T-helper 1 cell treated with Interleukin-12 subunit alpha and Interleukin-12 subunit beta and Interleukin-4 antibody, amounts not matched to agents 30 μg/mL and 1 μg/mL, for 36 hours (primary cell): ENCODE data around the gene ATAD3C.
"Not testable (repeated sequence)": the region's sequence is repeated elsewhere in the genome, so short reads cannot be mapped to it uniquely, and the experiment has no call there.

Experiments
- H3K27ac Mint-ChIP-seq: one replicate; pipeline ENCODE4 v1.8.0; 2021; ENCODE audit warnings: mild to moderate bottlenecking, mixed read lengths
- H3K27me3 Mint-ChIP-seq: one replicate; pipeline ENCODE4 v1.8.0; 2021; ENCODE audit warnings: low read depth, mixed read lengths
- H3K36me3 Mint-ChIP-seq: one replicate; pipeline ENCODE4 v1.8.0; 2021; ENCODE audit warnings: low read depth, mixed read lengths
- H3K4me1 Mint-ChIP-seq: one replicate; pipeline ENCODE4 v1.8.0; 2021; ENCODE audit warnings: low read depth, mixed read lengths
- H3K4me3 Mint-ChIP-seq: one replicate; pipeline ENCODE4 v1.8.0; 2021; ENCODE audit warnings: mild to moderate bottlenecking, moderate library complexity, mixed read lengths
- H3K9me3 Mint-ChIP-seq: one replicate; pipeline ENCODE4 v1.8.0; 2021; ENCODE audit warnings: mixed read lengths

The ATAD3C gene

GRCh38 chr1:1441002-1441888 is 8.2 kb upstream of the ATAD3C start:
- H3K36me3 Mint-ChIP-seq = no peaks in the 10 kb centered on the region
- no peaks in the 10 kb centered on the region for H3K4me1 Mint-ChIP-seq
- H3K4me3 Mint-ChIP-seq = no peak overlapping the region

GRCh38 chr1:1442069-1442770 is 7.3 kb upstream of the ATAD3C start:
- Mint-ChIP-seq H3K4me1 (no peaks in the 10 kb centered on the region), H3K4me3 (no peak overlapping the region), H3K9me3 (no peaks in the 10 kb centered on the region), H3K27me3 (no peaks in the 10 kb centered on the region), H3K27ac (no peak overlapping the region), H3K36me3 (no peaks in the 10 kb centered on the region)

More at GRCh38 chr1:1441002-1441888, 8.2 kb upstream of the ATAD3C start:
- H3K9me3 Mint-ChIP-seq = no peaks in the 10 kb centered on the region
- H3K27me3 Mint-ChIP-seq = no peaks in the 10 kb centered on the region
- H3K27ac Mint-ChIP-seq = no peak overlapping the region

- H3K36me3 Mint-ChIP-seq, H3K4me1 Mint-ChIP-seq, H3K4me3 Mint-ChIP-seq, H3K9me3 Mint-ChIP-seq, H3K27me3 Mint-ChIP-seq, H3K27ac Mint-ChIP-seq: not testable (repeated sequence)
Observed at GRCh38 chr1:1446631-1447030, 2.9 kb upstream of the ATAD3C start.

GRCh38 chr1:1450616-1451015 is 1.1 kb downstream of the ATAD3C start:
- not testable (repeated sequence) for H3K36me3 Mint-ChIP-seq, H3K27ac Mint-ChIP-seq, H3K4me3 Mint-ChIP-seq, H3K9me3 Mint-ChIP-seq, H3K4me1 Mint-ChIP-seq, H3K27me3 Mint-ChIP-seq

- Mint-ChIP-seq H3K9me3 (no peaks in the 10 kb centered on the region), H3K27me3 (peaks cover 5% of the 10 kb centered on the region), H3K4me3 (no peak overlapping the region), H3K27ac (no peak overlapping the region), H3K36me3 (no peaks in the 10 kb centered on the region), H3K4me1 (no peaks in the 10 kb centered on the region)
Observed at GRCh38 chr1:1451696-1452364, 2.3 kb downstream of the ATAD3C start.

GRCh38 chr1:1452365-1452739 is 2.9 kb downstream of the ATAD3C start:
- H3K4me3 Mint-ChIP-seq, H3K4me1 Mint-ChIP-seq, H3K27me3 Mint-ChIP-seq, H3K9me3 Mint-ChIP-seq, H3K27ac Mint-ChIP-seq, H3K36me3 Mint-ChIP-seq: not testable (repeated sequence)

- no peaks in the 10 kb centered on the region for H3K36me3 Mint-ChIP-seq
- no peak overlapping the region for H3K27ac Mint-ChIP-seq
- no peak overlapping the region for H3K4me3 Mint-ChIP-seq
- H3K27me3 Mint-ChIP-seq = peaks cover 5% of the 10 kb centered on the region
- H3K9me3 Mint-ChIP-seq = no peaks in the 10 kb centered on the region
- H3K4me1 Mint-ChIP-seq = no peaks in the 10 kb centered on the region
Observed at GRCh38 chr1:1452882-1453281, 3.4 kb downstream of the ATAD3C start.

GRCh38 chr1:1454286-1455056 is 5.0 kb downstream of the ATAD3C start:
- H3K4me1 Mint-ChIP-seq, H3K36me3 Mint-ChIP-seq, H3K4me3 Mint-ChIP-seq, H3K27me3 Mint-ChIP-seq, H3K9me3 Mint-ChIP-seq, H3K27ac Mint-ChIP-seq: not testable (repeated sequence)

- no peaks in the 10 kb centered on the region for H3K4me1 Mint-ChIP-seq
Observed at GRCh38 chr1:1455366-1455884, 5.9 kb downstream of the ATAD3C start.

GRCh38 chr1:1455934-1456333 is 6.4 kb downstream of the ATAD3C start:
- not testable (repeated sequence) for H3K4me3 Mint-ChIP-seq, H3K36me3 Mint-ChIP-seq, H3K27ac Mint-ChIP-seq, H3K9me3 Mint-ChIP-seq, H3K4me1 Mint-ChIP-seq, H3K27me3 Mint-ChIP-seq

More at GRCh38 chr1:1455366-1455884, 5.9 kb downstream of the ATAD3C start:
- H3K4me3 Mint-ChIP-seq = no peak overlapping the region
- no peaks in the 10 kb centered on the region for H3K27me3 Mint-ChIP-seq
- H3K9me3 Mint-ChIP-seq = no peaks in the 10 kb centered on the region
- no peak overlapping the region for H3K27ac Mint-ChIP-seq
- no peaks in the 10 kb centered on the region for H3K36me3 Mint-ChIP-seq

GRCh38 chr1:1456683-1457255 is 7.3 kb downstream of the ATAD3C start:
- H3K36me3 Mint-ChIP-seq, H3K9me3 Mint-ChIP-seq, H3K27me3 Mint-ChIP-seq, H3K4me3 Mint-ChIP-seq, H3K27ac Mint-ChIP-seq, H3K4me1 Mint-ChIP-seq: not testable (repeated sequence)

GRCh38 chr1:1459156-1459555 is 9.7 kb downstream of the ATAD3C start:
- H3K4me3 Mint-ChIP-seq, H3K27ac Mint-ChIP-seq, H3K27me3 Mint-ChIP-seq, H3K36me3 Mint-ChIP-seq, H3K9me3 Mint-ChIP-seq, H3K4me1 Mint-ChIP-seq: not testable (repeated sequence)

GRCh38 chr1:1459711-1460110 is 10.2 kb downstream of the ATAD3C start:
- not testable (repeated sequence) for H3K4me1 Mint-ChIP-seq, H3K27me3 Mint-ChIP-seq, H3K36me3 Mint-ChIP-seq, H3K9me3 Mint-ChIP-seq, H3K27ac Mint-ChIP-seq, H3K4me3 Mint-ChIP-seq

- H3K9me3 Mint-ChIP-seq = no peaks in the 10 kb centered on the region
- no peaks in the 10 kb centered on the region for H3K27me3 Mint-ChIP-seq
- no peak overlapping the region for H3K27ac Mint-ChIP-seq
- no peak overlapping the region for H3K4me3 Mint-ChIP-seq
- no peaks in the 10 kb centered on the region for H3K4me1 Mint-ChIP-seq
- H3K36me3 Mint-ChIP-seq = no peaks in the 10 kb centered on the region
Observed at GRCh38 chr1:1460540-1461130, 11.1 kb downstream of the ATAD3C start.
